A673 (cell line): ENCODE results near the gene GALNTL6. TPM values are rescaled to one million over a fixed set of nuclear protein-coding genes. Genes with fewer than 3 reads are reported as not detected.

Source experiments
- BruUV-seq: library from RNA; stranded (reverse); fragments of 400-500 nt; replicated peaks from 2 replicates; lab custom pipeline; 2021; lab: Mats Ljungman, UMichigan
- CTCF ChIA-PET: fragments of 300-600 bp; sonication (Branson Sonifier 250); formaldehyde crosslinking; loops from one replicate; lab custom pipeline; 2022; ENCODE audit warnings: antibody characterized with exemption; lab: Charles Lee
- POLR2A ChIA-PET: fragments of 300-600 bp; sonication (Branson Sonifier 250); formaldehyde crosslinking; loops from one replicate; lab custom pipeline; 2022; ENCODE audit warnings: antibody characterized with exemption; ENCODE audit not compliant: low non-redundant PET; lab: Charles Lee
- DNase-seq: peaks from one replicate; pipeline ENCODE4 v3.0.0-alpha.2; 2015; ENCODE audit warnings: low spot score
- H3K27ac ChIP-seq: fragments of 200-600 bp; sonication (generic); 2 replicates; pipeline ENCODE4 v1.5.1; 2016; ENCODE audit warnings: mixed run types, low read depth, mild to moderate bottlenecking, mixed read lengths, antibody characterized with exemption, low read length; ENCODE audit not compliant: poor library complexity, severe bottlenecking
- H3K27me3 ChIP-seq: fragments of 200-600 bp; sonication (generic); replicated peaks from 2 replicates; pipeline ENCODE4 v1.6.1; 2017; ENCODE audit warnings: mixed run types, low read depth, mild to moderate bottlenecking, mixed read lengths, antibody characterized with exemption, low read length; ENCODE audit not compliant: insufficient read depth, poor library complexity
- H3K36me3 ChIP-seq: fragments of 200-600 bp; sonication (generic); 2 replicates; pipeline ENCODE4 v1.6.1; 2016; ENCODE audit warnings: mixed run types, mild to moderate bottlenecking, mixed read lengths, antibody characterized with exemption, low read length; ENCODE audit not compliant: insufficient read depth, poor library complexity, severe bottlenecking
- H3K4me1 ChIP-seq: fragments of 200-600 bp; sonication (generic); 2 replicates; pipeline ENCODE4 v1.6.1; 2017; ENCODE audit warnings: mixed run types, mild to moderate bottlenecking, mixed read lengths, antibody characterized with exemption, low read length; ENCODE audit not compliant: insufficient read depth, poor library complexity, severe bottlenecking
- H3K4me3 ChIP-seq: fragments of 200-600 bp; sonication (generic); 2 replicates; pipeline ENCODE4 v1.5.1; 2016; ENCODE audit warnings: low read depth, mixed run types, mild to moderate bottlenecking, mixed read lengths, low read length; ENCODE audit not compliant: poor library complexity, severe bottlenecking
- H3K9me3 ChIP-seq: fragments of 200-600 bp; sonication (generic); 2 replicates; pipeline ENCODE4 v1.6.1; 2016; ENCODE audit warnings: mixed run types, low read depth, mild to moderate bottlenecking, mixed read lengths, antibody characterized with exemption, low read length; ENCODE audit not compliant: poor library complexity, severe bottlenecking
- CTCF ChIP-seq: fragments of 300-800, 200-600 bp; sonication (generic); conservative IDR thresholded peaks from 2 replicates; pipeline ENCODE4 v1.5.1; 2017; ENCODE audit warnings: low read depth, mild to moderate bottlenecking, antibody characterized with exemption, low read length, moderate library complexity, mixed read lengths
- EZH2 ChIP-seq: fragments of 200-600 bp; sonication (generic); IDR thresholded peaks from 2 replicates; pipeline ENCODE4 v1.6.1; 2017; ENCODE audit warnings: borderline replicate concordance, low read depth, mild to moderate bottlenecking, mixed read lengths, antibody characterized with exemption, low read length; ENCODE audit not compliant: poor library complexity, severe bottlenecking
- intact Hi-C: fragments of 100-400 bp; cut with micrococcal nuclease; formaldehyde crosslinking; loops from one replicate; pipeline ENCODE4 v1.10.0; 2022; ENCODE audit not compliant: unreplicated experiment
- total RNA-seq: library from RNA; stranded (reverse); gene quantifications from 2 replicates; pipeline ENCODE4 v1.2.3, GENCODE V29; 2021

GALNTL6 gene
- total RNA-seq, 1 experiment from 2014 or later: 0.30 TPM

- POLR2A ChIA-PET: no interaction called here
- Histone ChIP-seq H3K9me3 (no peaks in the 10 kb centered on the region), H3K36me3 (no peaks in the 10 kb centered on the region), H3K27ac (no peak overlapping the region), H3K27me3 (no peaks in the 10 kb centered on the region), H3K4me3 (no peak overlapping the region), H3K4me1 (no peaks in the 10 kb centered on the region)
- CTCF ChIA-PET: no interaction called here
- TF ChIP-seq CTCF (no peak), EZH2 (no peak)
- intact Hi-C loops: no loop called here
- no peak for DNase-seq
- BruUV-seq: no TSS peak
Measured at GRCh38 chr4:172802032-172802431, 988.8 kb downstream of the GALNTL6 start.

GRCh38 chr4:172806841-172807240, 993.6 kb downstream of the GALNTL6 start:
- no peaks in the 10 kb centered on the region for H3K4me1 ChIP-seq
- TF ChIP-seq EZH2: no peak
- no peak for TF ChIP-seq CTCF
- intact Hi-C loops: no loop called here
- ChIA-PET CTCF (no interaction called here), POLR2A (no interaction called here)
- DNase-seq: no peak
- no peak overlapping the region for H3K4me3 ChIP-seq
- H3K27ac ChIP-seq: no peak overlapping the region
- no TSS peak for BruUV-seq
- H3K9me3 ChIP-seq: no peaks in the 10 kb centered on the region
- H3K36me3 ChIP-seq: no peaks in the 10 kb centered on the region
- no peaks in the 10 kb centered on the region for H3K27me3 ChIP-seq

GRCh38 chr4:172808196-172808595, 995.0 kb downstream of the GALNTL6 start:
- Histone ChIP-seq H3K9me3 (no peaks in the 10 kb centered on the region), H3K27ac (no peak overlapping the region), H3K27me3 (no peaks in the 10 kb centered on the region), H3K36me3 (no peaks in the 10 kb centered on the region), H3K4me3 (no peak overlapping the region), H3K4me1 (no peaks in the 10 kb centered on the region)
- BruUV-seq: no TSS peak
- POLR2A ChIA-PET: no interaction called here
- intact Hi-C loops: no loop called here
- CTCF ChIA-PET: no interaction called here
- no peak for DNase-seq
- TF ChIP-seq CTCF (no peak), EZH2 (no peak)
